AG04449 (cell line): ENCODE measurements around the gene COLEC11.

Source experiments
- CTCF ChIA-PET: fragments of 350-600 bp; formaldehyde crosslinking; extraction: SDS; loops from one replicate; lab custom pipeline; 2021; ENCODE audit warnings: antibody characterized with exemption; lab: Yijun Ruan, JAX
- POLR2A ChIA-PET: fragments of 400-600, 350-600 bp; formaldehyde crosslinking; extraction: SDS; loops from one replicate; lab custom pipeline; 2020; ENCODE audit warnings: antibody characterized with exemption, inconsistent platforms; lab: Yijun Ruan, JAX
- DNase-seq: peaks from one replicate; pipeline ENCODE4 v3.0.0-alpha.2; 2010; ENCODE audit warnings: low read depth, low spot score
- H3K4me3 ChIP-seq: 2 replicates; pipeline ENCODE4 v1.5.1; 2011; ENCODE audit warnings: low read depth, mild to moderate bottlenecking, control low read depth, low read length
- CTCF ChIP-seq: IDR thresholded peaks from one replicate; pipeline ENCODE4 v1.5.1; 2011; ENCODE audit warnings: mild to moderate bottlenecking, moderate library complexity, low read length, control low read depth, inconsistent platforms; ENCODE audit not compliant: insufficient read depth; ENCODE audit errors: missing control alignments

COLEC11 gene

GRCh38 chr2:3639015-3639630 lies 44.2 kb downstream of the COLEC11 start:
- ChIA-PET CTCF (interaction anchor here (1.2 kb wide), 1 partner anchor 12 kb away, joined by 3 read pairs; no protein-coding TSS in a partner anchor), POLR2A (no interaction called here)
- no peak for TF ChIP-seq CTCF
- no peak overlapping the region for H3K4me3 ChIP-seq
- DNase-seq, result no peak

- DNase-seq, result no peak
- no peak overlapping the region for H3K4me3 ChIP-seq
- CTCF ChIA-PET, result interaction anchor here (1.2 kb wide), 1 partner anchor 11 kb away, joined by 3 read pairs; no protein-coding TSS in a partner anchor
- POLR2A ChIA-PET, result no interaction called here
- no peak for TF ChIP-seq CTCF
These were observed 44.7 kb downstream of the COLEC11 start for GRCh38 chr2:3639653-3640052.

GRCh38 chr2:3641181-3641580 lies 46.3 kb downstream of the COLEC11 start:
- no peak overlapping the region for H3K4me3 ChIP-seq
- ChIA-PET POLR2A (no interaction called here), CTCF (interaction anchor here (1.0 kb wide), 1 partner anchor 11 kb away, joined by 4 read pairs; no protein-coding TSS in a partner anchor)
- TF ChIP-seq CTCF, result no peak
- no peak for DNase-seq

- ChIA-PET CTCF (interaction anchor here (1.8 to 4.2 kb wide), 2 partner anchors 10 to 219 kb away, joined by 10 to 23 read pairs; no protein-coding TSS in a partner anchor), POLR2A (no interaction called here)
- H3K4me3 ChIP-seq, result no peak overlapping the region
- DNase-seq, result no peak
- TF ChIP-seq CTCF, result no peak
These were observed 47.0 kb downstream of the COLEC11 start for GRCh38 chr2:3641841-3642421.

- ChIA-PET CTCF (interaction anchor here (1.8 to 4.2 kb wide), 2 partner anchors 9 to 219 kb away, joined by 10 to 23 read pairs; no protein-coding TSS in a partner anchor), POLR2A (no interaction called here)
- no peak overlapping the region for H3K4me3 ChIP-seq
- TF ChIP-seq CTCF, result no peak
- DNase-seq, result no peak
These were observed 47.8 kb downstream of the COLEC11 start for GRCh38 chr2:3642521-3643215.
